Liver (tissue), 9 donors: Measurements from ENCODE around the gene KNTC1. TPM values are rescaled to one million over a fixed set of nuclear protein-coding genes. Genes with fewer than 3 reads are reported as not detected.

Experiments
- DNase-seq: peaks from one replicate; pipeline ENCODE4 v3.0.0-alpha.2; 2017; ENCODE audit warnings: low spot score
- H3K27ac ChIP-seq, 2 donors: one replicate each; pipeline ENCODE4 v1.7.0; 2013; ENCODE audit warnings: inconsistent platforms in 2 of 2, low read length in 2 of 2, control low read depth in 1 of 2, low read depth in 1 of 2, mild to moderate bottlenecking in 1 of 2
- H3K27me3 ChIP-seq, 4 donors: one replicate each; pipeline versions ENCODE4 v1.6.1 to v1.7.0; 2013; ENCODE audit warnings: low read length in 3 of 4, inconsistent platforms in 1 of 4, mild to moderate bottlenecking in 1 of 4, moderate library complexity in 1 of 4; ENCODE audit not compliant: control insufficient read depth in 4 of 4, insufficient read depth in 4 of 4
- H3K36me3 ChIP-seq, 4 donors: one replicate each; pipeline versions ENCODE4 v1.6.1 to v1.7.0; 2013; ENCODE audit warnings: low read length in 3 of 4, mild to moderate bottlenecking in 3 of 4, low read depth in 1 of 4, moderate library complexity in 1 of 4; ENCODE audit not compliant: control insufficient read depth in 4 of 4, insufficient read depth in 3 of 4
- H3K4me1 ChIP-seq, 4 donors: one replicate each; pipeline versions ENCODE4 v1.6.1 to v1.7.0; 2013; ENCODE audit warnings: low read length in 3 of 4, mild to moderate bottlenecking in 3 of 4, moderate library complexity in 1 of 4; ENCODE audit not compliant: control insufficient read depth in 4 of 4, insufficient read depth in 4 of 4
- H3K4me3 ChIP-seq, 3 donors: one replicate each; pipeline versions ENCODE4 v1.6.1 to v1.7.0; 2013; ENCODE audit warnings: low read length in 3 of 3, control low read depth in 1 of 3, low read depth in 1 of 3, mild to moderate bottlenecking in 1 of 3
- H3K9ac ChIP-seq, 2 donors: one replicate each; pipeline ENCODE4 v1.7.0; 2013; ENCODE audit warnings: low read length in 2 of 2, mild to moderate bottlenecking in 2 of 2, moderate library complexity in 2 of 2, control low read depth in 1 of 2, low read depth in 1 of 2
- H3K9me3 ChIP-seq, 4 donors: one replicate each; pipeline versions ENCODE4 v1.6.1 to v1.7.0; 2013; ENCODE audit warnings: low read length in 3 of 4; ENCODE audit not compliant: control insufficient read depth in 4 of 4
- FOXA1 ChIP-seq: IDR thresholded peaks from 2 replicates; pipeline ENCODE4 v1.6.1; 2016; ENCODE audit warnings: antibody characterized with exemption
- FOXA2 ChIP-seq: IDR thresholded peaks from 2 replicates; pipeline ENCODE4 v1.6.1; 2016; ENCODE audit warnings: antibody characterized with exemption
- GABPA ChIP-seq, 2 donors: IDR thresholded peaks in 1 of 2; conservative IDR thresholded peaks in 1 of 2; 2 replicates each; pipeline ENCODE4 v1.6.1; 2016; ENCODE audit warnings: antibody characterized with exemption in 2 of 2, mild to moderate bottlenecking in 1 of 2, moderate library complexity in 1 of 2
- HNF4A ChIP-seq, 2 donors: conservative IDR thresholded peaks; 2 replicates each; pipeline ENCODE4 v1.6.1; 2016; ENCODE audit warnings: antibody characterized with exemption in 2 of 2, mild to moderate bottlenecking in 2 of 2
- HNF4G ChIP-seq: IDR thresholded peaks from 2 replicates; pipeline ENCODE4 v1.6.1; 2016; ENCODE audit warnings: antibody characterized with exemption
- JUND ChIP-seq, 2 donors: IDR thresholded peaks; 2 replicates each; pipeline ENCODE4 v1.6.1; 2016; ENCODE audit warnings: antibody characterized with exemption in 2 of 2
- NR2F2 ChIP-seq: IDR thresholded peaks from 2 replicates; pipeline ENCODE4 v1.6.1; 2016; ENCODE audit warnings: antibody characterized with exemption
- RAD21 ChIP-seq, 2 donors: IDR thresholded peaks; 2 replicates each; pipeline ENCODE4 v1.6.1; 2016; ENCODE audit warnings: antibody characterized with exemption in 2 of 2, mild to moderate bottlenecking in 2 of 2
- RXRA ChIP-seq, 2 donors: IDR thresholded peaks; 2 replicates each; pipeline ENCODE4 v1.6.1; 2017 to 2018; ENCODE audit warnings: antibody characterized with exemption in 2 of 2, mild to moderate bottlenecking in 1 of 2
- SP1 ChIP-seq: IDR thresholded peaks from 2 replicates; pipeline ENCODE4 v1.6.1; 2018; ENCODE audit warnings: antibody characterized with exemption, mild to moderate bottlenecking
- TAF1 ChIP-seq: conservative IDR thresholded peaks from 2 replicates; pipeline ENCODE4 v1.6.1; 2016; ENCODE audit warnings: antibody characterized with exemption, mild to moderate bottlenecking
- YY1 ChIP-seq: IDR thresholded peaks from 2 replicates; pipeline ENCODE4 v1.6.1; 2016; ENCODE audit warnings: antibody characterized with exemption, mild to moderate bottlenecking
- WGBS: extraction: QIAGEN DNeasy Blood & Tissue Kit; methylation state at CpG from one replicate; pipeline ENCODE4 v1.1.7; 2013; 5-methylcytosine and 5-hydroxymethylcytosine counted together
- polyA plus RNA-seq, 2 donors: library from polyadenylated mRNA; stranded (reverse) in 1 of 2; unstranded in 1 of 2; fragments of 200-250 nt in 1 of 2; fragments of >200 nt in 1 of 2; fragmentation: Nextera tagmentation in 1 of 2; extraction: Ambion mirVana in 1 of 2; gene quantifications; one replicate each; pipeline versions ENCODE4 v1.2.1 to v1.2.3, GENCODE V29; 2013 to 2015
- total RNA-seq, 2 donors: library from RNA; depleted of rRNA; stranded (reverse); fragments of >200 nt; gene quantifications; one replicate each; pipeline ENCODE4 v1.2.3, GENCODE V29; 2014
- TF ChIP-seq, protein P1 (sequence below): fragments of 150-350 bp; IDR thresholded peaks from 2 replicates; pipeline ENCODE4 v1.5.1; 2017; ENCODE audit warnings: improper control_type of control experiment, low read depth, low read length; ENCODE audit not compliant: missing input control
- TF ChIP-seq, protein P2 (sequence below): IDR thresholded peaks from 2 replicates; pipeline ENCODE4 v1.6.1; 2016; ENCODE audit warnings: antibody characterized with exemption
- TF ChIP-seq, protein P3 (sequence below): IDR thresholded peaks from 2 replicates; pipeline ENCODE4 v1.6.1; 2016; ENCODE audit warnings: antibody characterized with exemption, mild to moderate bottlenecking
- TF ChIP-seq, protein P4 (sequence below): IDR thresholded peaks from 2 replicates; pipeline ENCODE4 v1.6.1; 2016; ENCODE audit warnings: antibody characterized with exemption
- TF ChIP-seq, protein P5 (sequence below): IDR thresholded peaks from 2 replicates; pipeline ENCODE4 v1.6.1; 2016; ENCODE audit warnings: antibody characterized with exemption
- donor health status: healthy.
- donor health status: healthy.
- donor health status: healthy.
- donor health status: healthy.
- donor health status: healthy.

The KNTC1 gene
- total and polyA plus RNA-seq, 4 donors = 1.3 to 34.7 (median 4.0) TPM

DNA sequence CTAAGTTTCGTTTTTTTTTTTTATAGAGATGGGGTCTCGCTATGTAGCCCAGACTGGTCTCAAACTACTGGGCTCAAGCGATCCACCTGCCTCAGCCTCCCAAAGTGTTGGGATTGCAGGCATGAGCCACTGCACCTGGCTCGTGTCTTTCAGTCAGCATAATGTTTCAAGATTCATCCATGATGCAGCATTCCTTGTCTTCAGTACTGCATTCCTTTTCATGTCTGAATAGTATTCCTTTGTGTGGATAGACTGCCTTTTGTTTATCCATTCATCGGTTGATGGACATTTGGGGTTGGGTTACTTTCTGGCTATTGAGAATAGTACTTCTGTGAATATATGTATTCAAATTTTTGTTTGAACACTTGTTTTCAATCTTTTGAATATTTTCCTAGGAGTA, 138.7 kb downstream of the KNTC1 start:
- no peaks in the 10 kb centered on the region for H3K9me3 ChIP-seq
- H3K9ac ChIP-seq = no peak overlapping the region
- no peaks in the 10 kb centered on the region for H3K27me3 ChIP-seq
- H3K36me3 ChIP-seq = no peaks in the 10 kb centered on the region
- no peak overlapping the region for H3K4me3 ChIP-seq
- no peak for TF ChIP-seq YY1
- TF ChIP-seq, protein P1, sequence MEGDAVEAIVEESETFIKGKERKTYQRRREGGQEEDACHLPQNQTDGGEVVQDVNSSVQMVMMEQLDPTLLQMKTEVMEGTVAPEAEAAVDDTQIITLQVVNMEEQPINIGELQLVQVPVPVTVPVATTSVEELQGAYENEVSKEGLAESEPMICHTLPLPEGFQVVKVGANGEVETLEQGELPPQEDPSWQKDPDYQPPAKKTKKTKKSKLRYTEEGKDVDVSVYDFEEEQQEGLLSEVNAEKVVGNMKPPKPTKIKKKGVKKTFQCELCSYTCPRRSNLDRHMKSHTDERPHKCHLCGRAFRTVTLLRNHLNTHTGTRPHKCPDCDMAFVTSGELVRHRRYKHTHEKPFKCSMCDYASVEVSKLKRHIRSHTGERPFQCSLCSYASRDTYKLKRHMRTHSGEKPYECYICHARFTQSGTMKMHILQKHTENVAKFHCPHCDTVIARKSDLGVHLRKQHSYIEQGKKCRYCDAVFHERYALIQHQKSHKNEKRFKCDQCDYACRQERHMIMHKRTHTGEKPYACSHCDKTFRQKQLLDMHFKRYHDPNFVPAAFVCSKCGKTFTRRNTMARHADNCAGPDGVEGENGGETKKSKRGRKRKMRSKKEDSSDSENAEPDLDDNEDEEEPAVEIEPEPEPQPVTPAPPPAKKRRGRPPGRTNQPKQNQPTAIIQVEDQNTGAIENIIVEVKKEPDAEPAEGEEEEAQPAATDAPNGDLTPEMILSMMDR = no peak
- TF ChIP-seq SP1 = no peak
- no peak for TF ChIP-seq RXRA (IDR thresholded peaks at IDR 0.05)
- TF ChIP-seq HNF4G = no peak
- no peak for TF ChIP-seq HNF4A (conservative IDR thresholded peaks at IDR 0.05)
- TF ChIP-seq GABPA (IDR thresholded peaks at IDR 0.05 in 1 of 2, conservative IDR thresholded peaks at IDR 0.05 in 1 of 2) = no peak
- DNase-seq = no peak
- no peaks in the 10 kb centered on the region for H3K4me1 ChIP-seq
- no peak overlapping the region for H3K27ac ChIP-seq
- 92% methylated on average over 5 of the region's 5 CpGs for WGBS

DNA sequence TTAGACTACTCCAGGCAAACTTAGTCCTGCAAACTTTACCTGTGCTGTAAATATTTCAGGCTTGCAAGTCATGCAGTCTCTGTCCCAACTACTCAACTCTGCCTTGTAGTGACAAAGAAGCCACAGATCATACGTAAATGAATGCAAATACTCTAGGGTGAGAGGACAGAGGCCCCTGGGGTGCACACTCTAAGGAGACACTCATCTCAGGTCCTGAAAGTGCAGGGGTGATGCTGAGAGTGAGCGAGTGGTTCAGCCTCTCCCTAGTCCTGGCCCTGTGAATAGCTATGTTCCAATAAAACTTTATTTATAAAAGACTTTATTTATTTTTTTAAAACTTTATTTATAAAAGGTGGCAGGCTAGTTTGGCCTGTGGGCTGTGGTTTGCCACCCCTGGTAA, 141.2 kb downstream of the KNTC1 start:
- WGBS = 91% methylated on average over 2 of the region's 2 CpGs
- H3K4me3 ChIP-seq = no peak overlapping the region
- no peaks in the 10 kb centered on the region for H3K4me1 ChIP-seq
- H3K36me3 ChIP-seq = no peaks in the 10 kb centered on the region
- no peak overlapping the region for H3K27ac ChIP-seq
- TF ChIP-seq, protein P2, sequence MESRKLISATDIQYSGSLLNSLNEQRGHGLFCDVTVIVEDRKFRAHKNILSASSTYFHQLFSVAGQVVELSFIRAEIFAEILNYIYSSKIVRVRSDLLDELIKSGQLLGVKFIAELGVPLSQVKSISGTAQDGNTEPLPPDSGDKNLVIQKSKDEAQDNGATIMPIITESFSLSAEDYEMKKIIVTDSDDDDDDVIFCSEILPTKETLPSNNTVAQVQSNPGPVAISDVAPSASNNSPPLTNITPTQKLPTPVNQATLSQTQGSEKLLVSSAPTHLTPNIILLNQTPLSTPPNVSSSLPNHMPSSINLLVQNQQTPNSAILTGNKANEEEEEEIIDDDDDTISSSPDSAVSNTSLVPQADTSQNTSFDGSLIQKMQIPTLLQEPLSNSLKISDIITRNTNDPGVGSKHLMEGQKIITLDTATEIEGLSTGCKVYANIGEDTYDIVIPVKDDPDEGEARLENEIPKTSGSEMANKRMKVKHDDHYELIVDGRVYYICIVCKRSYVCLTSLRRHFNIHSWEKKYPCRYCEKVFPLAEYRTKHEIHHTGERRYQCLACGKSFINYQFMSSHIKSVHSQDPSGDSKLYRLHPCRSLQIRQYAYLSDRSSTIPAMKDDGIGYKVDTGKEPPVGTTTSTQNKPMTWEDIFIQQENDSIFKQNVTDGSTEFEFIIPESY = no peak
- no peak for TF ChIP-seq GABPA (IDR thresholded peaks at IDR 0.05 in 1 of 2, conservative IDR thresholded peaks at IDR 0.05 in 1 of 2)
- TF ChIP-seq, protein P3, sequence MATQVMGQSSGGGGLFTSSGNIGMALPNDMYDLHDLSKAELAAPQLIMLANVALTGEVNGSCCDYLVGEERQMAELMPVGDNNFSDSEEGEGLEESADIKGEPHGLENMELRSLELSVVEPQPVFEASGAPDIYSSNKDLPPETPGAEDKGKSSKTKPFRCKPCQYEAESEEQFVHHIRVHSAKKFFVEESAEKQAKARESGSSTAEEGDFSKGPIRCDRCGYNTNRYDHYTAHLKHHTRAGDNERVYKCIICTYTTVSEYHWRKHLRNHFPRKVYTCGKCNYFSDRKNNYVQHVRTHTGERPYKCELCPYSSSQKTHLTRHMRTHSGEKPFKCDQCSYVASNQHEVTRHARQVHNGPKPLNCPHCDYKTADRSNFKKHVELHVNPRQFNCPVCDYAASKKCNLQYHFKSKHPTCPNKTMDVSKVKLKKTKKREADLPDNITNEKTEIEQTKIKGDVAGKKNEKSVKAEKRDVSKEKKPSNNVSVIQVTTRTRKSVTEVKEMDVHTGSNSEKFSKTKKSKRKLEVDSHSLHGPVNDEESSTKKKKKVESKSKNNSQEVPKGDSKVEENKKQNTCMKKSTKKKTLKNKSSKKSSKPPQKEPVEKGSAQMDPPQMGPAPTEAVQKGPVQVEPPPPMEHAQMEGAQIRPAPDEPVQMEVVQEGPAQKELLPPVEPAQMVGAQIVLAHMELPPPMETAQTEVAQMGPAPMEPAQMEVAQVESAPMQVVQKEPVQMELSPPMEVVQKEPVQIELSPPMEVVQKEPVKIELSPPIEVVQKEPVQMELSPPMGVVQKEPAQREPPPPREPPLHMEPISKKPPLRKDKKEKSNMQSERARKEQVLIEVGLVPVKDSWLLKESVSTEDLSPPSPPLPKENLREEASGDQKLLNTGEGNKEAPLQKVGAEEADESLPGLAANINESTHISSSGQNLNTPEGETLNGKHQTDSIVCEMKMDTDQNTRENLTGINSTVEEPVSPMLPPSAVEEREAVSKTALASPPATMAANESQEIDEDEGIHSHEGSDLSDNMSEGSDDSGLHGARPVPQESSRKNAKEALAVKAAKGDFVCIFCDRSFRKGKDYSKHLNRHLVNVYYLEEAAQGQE = no peak
- TF ChIP-seq, protein P4, sequence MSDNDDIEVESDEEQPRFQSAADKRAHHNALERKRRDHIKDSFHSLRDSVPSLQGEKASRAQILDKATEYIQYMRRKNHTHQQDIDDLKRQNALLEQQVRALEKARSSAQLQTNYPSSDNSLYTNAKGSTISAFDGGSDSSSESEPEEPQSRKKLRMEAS = no peak
- TF ChIP-seq RXRA (IDR thresholded peaks at IDR 0.05) = no peak
- TF ChIP-seq SP1 = no peak
- no peak for TF ChIP-seq FOXA1
- no peak for TF ChIP-seq RAD21 (IDR thresholded peaks at IDR 0.05)
- no peak for TF ChIP-seq HNF4A (conservative IDR thresholded peaks at IDR 0.05)
- TF ChIP-seq HNF4G = no peak
- no peak for TF ChIP-seq YY1
- no peak for TF ChIP-seq TAF1
- TF ChIP-seq NR2F2 = no peak
- TF ChIP-seq FOXA2 = no peak
- no peak for TF ChIP-seq JUND (IDR thresholded peaks at IDR 0.05)
- TF ChIP-seq, protein P5, sequence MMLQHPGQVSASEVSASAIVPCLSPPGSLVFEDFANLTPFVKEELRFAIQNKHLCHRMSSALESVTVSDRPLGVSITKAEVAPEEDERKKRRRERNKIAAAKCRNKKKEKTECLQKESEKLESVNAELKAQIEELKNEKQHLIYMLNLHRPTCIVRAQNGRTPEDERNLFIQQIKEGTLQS = no peak
- no peaks in the 10 kb centered on the region for H3K9me3 ChIP-seq
- DNase-seq = no peak
- H3K27me3 ChIP-seq = no peaks in the 10 kb centered on the region
- H3K9ac ChIP-seq = no peak overlapping the region
